ENCODE results near the gene CMIP.
"Not testable (repeated sequence)": the region's sequence is repeated elsewhere in the genome, so short reads cannot be mapped to it uniquely, and the experiment has no call there.

The CMIP gene

DNA sequence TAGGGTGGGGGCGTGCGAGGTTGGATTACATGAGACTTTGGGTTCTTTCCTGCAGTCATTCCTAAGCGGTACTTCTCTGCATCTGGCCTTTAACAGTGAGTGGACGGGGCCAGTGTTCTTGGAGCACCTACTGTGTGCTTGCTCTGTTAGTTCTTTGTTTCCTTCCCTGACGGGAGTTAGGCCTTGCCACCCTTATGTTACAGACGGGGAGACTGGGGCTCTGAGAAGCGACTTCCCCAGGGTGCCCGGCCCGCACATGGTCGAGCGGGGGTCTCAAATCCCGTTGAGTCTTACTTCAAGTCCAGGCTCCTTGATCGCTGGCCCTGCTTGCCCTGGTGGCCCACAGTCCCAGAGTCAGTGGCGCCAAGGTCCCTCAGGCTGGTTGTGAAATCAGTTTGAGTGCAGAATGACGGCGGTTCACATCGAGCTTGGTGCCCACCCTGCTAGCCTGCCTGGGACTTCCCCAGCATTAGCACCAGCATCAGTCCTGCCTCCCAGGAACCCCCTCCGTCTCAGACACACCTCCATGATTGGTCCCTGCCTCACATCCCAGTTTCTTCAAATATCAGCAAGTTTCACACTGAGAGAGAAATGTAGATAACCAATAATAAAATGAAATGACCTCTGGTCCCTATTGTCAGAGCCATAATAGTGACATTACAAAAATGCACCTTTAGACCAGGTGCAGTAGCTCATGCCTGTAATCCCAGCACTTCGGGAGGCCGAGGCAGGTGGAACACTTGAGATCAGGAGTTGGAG lies 128.0 kb downstream of the CMIP start:
- DNase-seq: no peak

DNA sequence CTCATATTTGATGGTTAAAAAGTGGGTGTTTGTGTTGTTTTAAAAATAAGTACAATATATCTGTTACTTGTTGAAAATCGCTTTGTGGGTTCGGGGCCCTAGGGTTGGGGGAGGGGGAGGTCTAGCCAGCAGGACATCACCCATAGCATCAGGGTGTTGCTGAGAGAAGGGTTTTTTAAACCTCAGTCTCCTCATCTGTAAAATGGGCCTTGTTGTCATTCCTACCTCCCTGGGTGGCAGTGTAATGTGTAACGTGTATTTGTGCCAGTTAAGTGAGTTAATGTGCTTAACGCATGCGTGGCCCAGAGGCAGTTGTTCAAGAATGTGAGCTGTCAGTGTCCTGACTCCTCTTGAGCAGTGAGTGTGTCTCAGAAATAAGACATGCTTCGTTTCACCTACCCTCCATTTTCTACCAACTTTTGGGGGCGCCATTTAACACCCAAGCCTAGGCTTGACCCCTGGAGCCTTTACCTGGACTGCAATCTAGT lies 129.0 kb downstream of the CMIP start:
- no peak for DNase-seq

DNA sequence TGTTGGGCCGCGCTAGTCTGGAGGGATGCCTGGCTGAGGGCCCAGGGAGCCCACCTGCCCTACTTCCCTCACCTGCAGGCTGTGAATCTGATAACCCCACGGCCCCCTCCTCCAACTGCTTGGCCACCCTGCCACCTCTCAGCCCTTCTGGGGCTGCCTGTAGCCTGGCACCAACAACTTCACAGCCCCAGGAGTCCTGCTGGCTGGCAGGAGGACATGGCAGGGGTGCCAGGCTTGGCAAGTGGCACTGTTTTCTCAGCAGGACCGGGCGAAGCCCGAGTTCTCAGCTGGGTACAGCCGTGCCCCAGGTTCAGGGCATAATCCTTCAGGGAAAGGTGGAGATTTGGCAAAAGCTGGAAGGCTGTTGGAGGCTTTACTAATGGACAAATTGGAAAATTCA lies 129.6 kb downstream of the CMIP start:
- DNase-seq: no peak

DNA sequence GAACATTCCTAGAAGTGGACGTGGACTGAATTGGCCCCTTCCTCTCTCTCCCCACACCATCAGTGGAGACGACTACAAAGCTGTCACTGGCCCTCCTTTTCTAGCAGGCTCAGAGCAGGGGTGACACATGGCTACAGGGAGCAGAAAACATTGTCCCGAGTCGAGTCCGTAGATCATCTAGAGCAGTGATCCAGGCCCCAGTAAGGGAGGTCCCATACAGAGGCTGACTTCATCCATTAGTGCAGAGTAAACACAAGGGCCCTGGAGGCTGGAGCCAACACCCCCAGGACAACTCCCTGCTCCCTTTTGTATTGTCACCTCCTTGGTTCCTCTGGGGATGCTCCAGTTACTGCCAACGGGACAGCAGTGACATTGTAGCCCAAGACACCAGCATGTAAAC lies 130.7 kb downstream of the CMIP start:
- DNase-seq: no peak

DNA sequence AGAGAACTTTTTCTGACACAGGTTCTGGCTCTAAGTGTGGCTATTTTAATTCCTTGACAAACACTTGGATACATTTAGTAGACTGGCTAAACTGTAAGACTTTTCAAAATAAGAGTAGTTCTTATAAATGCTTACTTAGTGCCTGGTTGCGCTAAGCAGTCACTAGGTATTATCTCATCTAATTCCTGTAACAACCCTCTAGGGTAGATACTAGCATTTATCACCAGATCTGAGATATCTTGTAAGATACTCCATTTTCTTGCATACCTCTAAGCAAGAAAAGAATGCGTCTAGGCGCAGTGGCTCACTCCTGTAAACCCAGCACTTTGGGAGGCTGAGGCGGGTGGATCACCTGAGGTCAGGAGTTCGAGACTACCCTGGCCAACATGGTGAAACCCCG lies 131.2 kb downstream of the CMIP start:
- no peak for DNase-seq

DNA sequence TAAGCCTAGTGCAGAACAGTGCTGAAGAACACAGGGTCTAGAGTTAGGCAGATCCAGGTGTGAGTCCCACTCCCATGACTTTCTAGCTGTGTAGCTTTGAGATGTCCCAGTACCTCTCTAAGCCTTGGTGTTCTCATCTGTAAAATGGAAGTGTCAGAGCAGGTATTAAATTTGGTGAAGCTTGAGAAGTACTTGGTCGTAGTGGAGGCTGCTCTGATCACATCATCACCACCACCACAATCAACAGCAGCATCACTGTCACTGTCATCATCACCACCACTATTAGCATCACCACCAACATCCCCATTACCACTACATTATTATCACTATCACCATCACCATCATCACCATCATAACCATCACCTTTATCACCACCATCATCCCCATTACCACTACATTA lies 132.1 kb downstream of the CMIP start:
- no peak for DNase-seq

DNA sequence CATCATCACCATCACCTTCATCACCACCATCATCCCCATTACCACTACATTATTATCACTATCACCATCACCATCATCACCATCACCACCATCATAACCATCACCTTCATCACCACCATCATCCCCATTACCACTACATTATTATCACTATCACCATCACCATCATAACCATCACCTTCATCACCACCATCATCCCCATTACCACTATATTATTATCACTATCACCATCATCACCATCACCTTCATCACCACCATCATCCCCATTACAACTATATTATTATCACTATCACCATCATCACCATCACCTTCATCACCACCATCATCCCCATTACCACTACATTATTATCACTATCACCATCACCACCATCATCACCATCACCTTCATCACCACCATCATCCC lies 132.7 kb downstream of the CMIP start:
- DNase-seq: not testable (repeated sequence)

DNA sequence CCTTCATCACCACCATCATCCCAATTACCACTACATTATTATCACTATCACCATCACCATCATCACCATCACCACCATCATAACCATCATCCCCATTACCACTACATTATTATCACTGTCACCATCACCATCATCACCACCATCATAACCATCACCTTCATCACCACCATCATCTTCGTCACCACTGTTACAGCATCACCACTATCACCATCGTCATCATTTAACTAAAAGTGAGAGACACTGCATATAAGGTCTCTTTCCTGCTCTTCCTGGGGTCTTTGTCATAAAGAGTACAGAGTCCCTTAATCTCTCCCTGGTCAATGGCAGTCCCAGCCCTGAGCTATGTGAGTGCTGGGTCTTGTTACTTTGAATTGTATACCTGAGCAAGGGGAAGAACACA lies 133.5 kb downstream of the CMIP start:
- DNase-seq: no peak

DNA sequence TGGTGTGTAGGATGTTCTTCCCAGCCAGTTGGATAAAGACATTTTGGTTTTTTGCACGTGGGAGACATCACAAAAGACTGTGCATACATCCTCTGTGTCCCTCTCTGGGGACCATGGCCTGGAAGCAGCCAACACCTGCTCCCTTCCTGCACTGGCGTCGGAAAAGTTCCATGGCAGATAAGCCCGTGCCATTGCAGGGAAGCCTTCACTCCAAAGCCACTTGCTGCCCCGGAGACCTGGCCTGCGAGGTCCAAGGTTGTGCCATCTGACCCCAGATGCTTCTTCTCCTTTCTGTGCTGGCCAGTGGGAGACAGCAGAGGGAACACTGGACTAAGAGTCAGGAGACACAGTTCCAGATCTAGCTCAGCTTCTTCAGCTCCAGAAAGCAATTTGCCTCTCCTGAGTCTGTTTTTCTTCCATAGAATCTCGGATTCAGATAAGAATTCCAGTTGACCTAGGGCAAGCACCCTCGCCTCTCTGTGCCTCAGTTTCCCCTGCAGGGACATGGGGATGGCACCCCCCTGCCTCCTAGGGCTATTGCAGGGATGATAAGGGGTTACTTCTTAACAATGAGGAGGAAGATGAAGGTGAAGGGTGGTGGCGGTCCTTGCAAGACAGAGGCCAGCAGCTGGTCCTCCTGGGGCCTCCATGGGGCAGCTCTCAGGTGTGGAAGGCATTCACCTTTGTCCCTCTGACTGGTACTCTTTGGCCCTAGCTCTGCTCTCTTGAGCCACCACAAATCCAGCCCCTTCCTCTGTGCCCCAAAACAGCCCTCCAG lies 134.2 kb downstream of the CMIP start:
- DNase-seq: no peak

DNA sequence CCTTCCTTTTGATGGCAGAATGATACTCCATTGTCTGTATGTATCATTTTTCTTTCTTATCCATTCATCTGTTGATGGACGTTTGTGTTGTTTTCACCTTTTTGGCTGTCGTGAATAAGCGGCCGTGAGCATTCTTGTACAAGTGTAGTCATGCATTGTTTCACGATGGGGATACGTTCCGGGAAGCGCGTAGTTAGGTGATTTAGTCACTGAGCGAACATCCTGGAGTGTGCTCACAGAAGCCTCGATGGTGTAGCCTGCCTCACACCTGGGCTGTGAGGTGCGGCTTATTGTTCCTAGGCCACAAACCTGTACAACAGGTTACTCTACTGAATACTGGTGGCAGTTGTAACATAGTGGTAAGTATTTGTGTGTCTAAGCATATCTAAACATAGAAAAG lies 136.5 kb downstream of the CMIP start:
- no peak for DNase-seq

DNA sequence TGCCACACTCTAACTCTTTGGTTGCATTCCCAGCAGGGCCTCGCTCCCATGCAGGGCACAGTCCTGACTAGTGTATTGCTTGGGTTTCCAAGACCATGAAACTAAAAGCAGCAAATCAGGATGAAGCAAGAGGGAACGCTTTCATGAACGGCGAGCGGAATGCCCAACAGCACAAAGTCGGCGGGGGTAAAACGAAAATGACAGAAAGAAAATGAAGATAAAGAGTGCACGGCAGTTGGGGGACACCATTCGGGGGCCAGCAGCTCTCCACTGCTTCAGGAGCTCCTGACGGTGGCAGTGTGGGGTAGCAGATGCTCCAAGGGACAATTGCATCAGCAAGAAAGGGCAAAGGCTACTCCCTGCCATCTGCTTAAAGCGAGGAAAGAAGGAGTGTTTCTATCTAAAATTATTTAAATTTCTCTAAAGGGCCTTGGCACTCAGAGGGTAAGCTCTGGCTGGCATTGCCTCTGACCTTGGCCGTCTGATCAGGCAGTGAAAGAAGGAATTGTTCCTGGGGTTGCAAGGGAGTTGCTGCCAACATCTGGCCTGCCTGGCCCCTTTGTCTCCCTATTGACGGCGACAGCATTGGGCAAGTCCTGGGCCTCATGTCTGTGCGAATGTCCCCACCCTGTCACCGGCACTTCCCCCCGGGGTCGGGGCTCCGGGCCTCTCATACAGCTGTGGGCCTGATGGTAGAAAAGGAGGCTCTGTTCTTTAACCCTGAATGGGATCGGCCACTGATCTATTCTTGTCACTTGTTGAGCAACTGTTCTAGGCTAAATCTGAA lies 138.2 kb downstream of the CMIP start:
- no peak for DNase-seq

DNA sequence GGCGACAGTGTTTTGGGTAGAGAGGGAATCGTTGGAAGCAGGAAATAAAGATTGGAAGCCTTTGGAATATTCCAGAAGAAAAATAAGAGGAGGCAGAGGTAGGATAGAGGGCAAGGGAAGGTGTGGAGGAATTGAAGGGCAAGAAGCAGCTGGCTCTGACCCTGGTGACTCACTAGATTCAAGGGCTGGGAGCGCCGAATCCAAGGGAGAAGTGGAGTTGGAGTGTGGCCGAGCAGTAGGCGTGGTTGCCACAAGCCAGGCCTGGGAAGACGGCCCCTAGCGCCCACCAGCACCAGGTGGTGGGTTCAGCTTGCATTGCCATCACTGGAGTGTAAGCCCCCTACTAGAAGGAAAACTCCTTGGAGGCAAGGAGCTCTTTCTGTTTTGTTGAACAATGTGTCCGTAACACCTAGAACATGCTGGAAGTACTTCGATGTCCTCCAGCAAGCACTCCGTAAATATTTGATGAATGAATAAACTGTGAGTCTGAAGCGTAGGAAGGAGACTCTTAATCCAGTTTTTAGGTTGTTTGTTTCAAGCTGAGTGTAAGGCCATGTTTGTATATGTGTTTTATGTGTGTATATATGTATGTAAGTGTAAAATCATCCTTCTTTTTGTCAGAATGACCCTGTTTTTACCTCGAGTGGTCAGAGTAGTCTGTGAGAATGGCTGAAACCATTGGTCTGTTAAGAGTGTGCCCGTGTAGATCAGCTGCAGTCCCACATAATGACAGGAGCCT lies 139.5 kb downstream of the CMIP start:
- DNase-seq: no peak

DNA sequence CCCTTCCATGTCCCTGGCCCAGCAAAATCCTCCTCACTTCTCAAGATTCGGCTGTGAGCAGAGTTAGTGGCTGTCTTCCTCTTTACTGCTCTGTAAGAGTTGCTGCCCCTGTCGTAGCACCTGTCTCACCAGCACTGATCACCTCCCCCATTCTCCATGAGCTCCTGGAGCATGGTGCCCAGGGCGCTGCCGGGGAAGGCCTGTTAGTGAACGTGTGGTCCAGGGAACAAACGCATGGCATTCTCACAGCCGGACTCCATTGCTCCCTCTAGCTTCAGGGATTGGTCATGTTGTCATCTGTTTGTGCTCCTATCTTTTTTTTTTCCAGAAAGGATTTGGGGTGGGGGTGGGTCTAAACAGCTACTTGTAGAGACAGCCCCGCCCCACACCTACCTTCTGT lies 141.2 kb downstream of the CMIP start:
- peak; percentile 15 for DNase-seq

DNA sequence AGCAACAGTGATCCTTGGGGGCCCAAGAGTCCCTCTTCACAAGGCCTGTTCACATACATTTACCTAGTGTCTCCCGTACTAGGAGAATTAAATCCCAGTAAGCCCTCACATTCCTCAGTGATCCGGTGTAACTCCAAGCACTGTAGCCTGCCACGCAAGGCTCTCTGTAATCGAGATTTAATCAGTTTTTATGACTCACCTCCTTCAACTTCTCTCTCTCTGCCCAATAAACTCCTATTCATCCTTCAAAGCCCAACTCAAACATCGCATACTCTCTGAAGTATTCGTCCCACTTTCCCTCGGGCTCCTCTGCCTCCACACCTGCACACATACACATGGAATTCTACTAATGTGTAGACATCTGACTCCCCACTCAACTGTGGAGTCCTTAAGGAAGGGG lies 141.8 kb downstream of the CMIP start:
- no peak for DNase-seq

DNA sequence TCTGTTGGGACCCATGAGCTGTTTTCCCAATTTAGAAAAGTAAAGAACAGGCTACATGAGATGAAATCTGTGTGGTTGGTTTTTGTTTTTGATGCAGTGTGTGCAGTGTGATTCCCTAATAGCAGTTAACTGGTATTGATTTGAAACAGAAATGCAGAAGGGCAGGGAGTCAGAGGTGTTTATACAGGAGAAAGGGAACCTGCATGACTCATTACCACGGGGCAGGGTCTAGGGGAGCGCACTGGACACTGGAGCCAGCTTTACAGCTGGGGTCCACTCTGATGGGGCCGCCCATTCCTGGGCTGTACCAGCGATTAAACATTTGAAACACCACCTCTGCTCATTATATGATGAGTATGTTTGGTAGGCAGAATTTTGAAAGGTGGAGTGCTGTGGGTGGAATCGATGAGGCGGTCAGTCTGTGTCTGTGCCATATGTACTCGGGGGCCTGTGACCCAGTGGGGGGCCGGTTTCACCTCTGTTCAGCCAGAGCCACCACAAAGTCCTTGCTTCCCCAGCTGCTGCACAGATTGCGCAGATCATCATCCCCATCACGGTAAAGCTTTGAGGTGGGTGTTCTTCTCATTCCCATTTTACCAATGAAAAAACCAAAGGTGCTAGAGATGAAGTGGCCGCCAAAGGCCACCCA lies 142.5 kb downstream of the CMIP start:
- DNase-seq: no peak

DNA sequence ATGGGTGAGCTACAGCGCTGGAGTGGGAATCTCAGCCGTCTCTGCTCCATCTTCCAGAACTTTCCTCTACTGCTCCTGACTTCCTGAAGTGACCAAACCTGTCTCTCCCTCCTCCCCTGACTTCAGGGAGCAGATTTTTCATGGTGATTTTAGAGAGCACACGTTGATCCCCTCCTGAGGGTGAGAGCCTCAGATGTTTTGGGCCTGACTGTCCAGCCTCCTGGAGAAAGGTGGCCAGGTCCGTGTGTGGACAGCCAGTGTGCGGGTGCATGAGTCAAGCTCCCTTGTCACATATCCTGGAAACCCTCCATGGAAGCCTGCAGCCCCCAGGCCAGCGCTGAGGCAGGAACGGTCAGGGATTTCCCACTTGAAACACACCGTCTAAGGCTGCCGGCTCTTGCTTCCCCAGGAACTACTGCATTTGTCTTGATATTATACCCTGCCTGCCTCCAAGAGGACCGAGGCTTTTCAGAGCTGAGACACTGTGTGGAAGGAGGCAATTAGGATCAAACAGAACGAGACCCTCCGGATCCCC lies 143.1 kb downstream of the CMIP start:
- DNase-seq: no peak

DNA sequence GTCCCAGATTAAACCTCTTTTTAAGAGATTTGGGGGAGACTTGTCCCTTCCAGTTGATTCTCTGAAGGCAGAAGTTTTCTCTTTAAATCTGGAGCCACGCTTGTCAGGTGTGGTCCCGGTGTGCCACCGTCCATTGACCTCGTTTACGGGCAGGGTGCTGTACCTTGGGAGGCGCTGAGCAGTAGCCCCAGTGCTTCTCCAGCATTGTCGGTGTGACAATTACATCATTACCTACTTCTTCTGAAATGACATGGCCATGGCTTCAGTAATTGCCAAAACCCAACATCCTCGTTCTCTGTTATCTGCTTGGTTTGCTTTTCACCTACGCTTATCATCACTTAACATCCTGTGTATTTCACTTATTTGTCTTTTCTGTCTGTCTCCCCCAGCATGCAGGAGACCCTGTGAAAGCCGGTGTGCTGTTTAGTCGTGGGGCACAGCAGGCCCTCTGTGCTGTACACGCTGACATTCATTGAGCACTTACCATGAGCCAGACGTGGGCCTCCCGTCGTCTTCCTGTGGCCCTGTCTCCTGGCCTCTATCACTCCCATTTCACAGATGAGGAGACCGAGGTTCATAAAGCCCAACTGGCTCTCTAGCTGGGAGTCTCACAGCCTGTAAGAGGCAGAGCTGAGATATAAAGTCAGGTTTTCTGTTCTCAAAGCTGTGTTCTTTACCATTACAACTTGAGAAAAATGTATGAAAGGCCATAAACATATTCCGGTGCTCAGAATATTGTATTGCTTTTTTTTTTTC lies 143.9 kb downstream of the CMIP start:
- DNase-seq: no peak

DNA sequence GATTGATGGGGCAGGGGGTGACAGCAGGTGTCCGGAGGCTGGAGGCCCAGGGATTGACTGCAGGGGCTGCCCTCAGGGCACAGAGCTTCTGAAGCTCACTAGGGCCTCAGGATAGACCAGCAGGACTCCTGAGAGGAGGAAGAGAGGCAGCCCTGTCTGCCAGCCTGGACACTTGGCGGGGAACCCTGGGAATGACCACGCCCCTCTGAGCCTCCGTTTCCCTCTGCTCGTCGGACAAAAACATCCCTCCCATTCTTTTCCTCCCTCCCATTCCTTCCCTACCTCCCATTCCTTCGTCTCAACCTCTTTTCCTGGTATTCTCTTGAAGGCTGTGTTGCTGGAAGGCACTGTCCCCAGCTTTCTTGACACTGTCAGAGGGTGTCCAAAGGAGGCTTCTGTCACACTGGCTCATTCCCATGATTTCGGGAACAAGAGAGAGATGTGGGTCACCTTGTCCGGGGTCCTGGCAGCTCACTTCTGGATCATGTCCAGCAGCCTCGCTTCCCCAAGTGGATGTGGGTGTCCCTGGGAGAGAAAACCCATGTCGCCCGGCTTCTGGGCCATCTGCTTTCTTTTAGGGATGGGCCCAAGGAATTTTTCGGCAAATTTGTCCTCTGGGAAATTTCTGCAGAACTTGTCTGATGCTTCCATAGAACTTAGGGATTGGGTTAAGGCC lies 145.5 kb downstream of the CMIP start:
- DNase-seq: no peak

DNA sequence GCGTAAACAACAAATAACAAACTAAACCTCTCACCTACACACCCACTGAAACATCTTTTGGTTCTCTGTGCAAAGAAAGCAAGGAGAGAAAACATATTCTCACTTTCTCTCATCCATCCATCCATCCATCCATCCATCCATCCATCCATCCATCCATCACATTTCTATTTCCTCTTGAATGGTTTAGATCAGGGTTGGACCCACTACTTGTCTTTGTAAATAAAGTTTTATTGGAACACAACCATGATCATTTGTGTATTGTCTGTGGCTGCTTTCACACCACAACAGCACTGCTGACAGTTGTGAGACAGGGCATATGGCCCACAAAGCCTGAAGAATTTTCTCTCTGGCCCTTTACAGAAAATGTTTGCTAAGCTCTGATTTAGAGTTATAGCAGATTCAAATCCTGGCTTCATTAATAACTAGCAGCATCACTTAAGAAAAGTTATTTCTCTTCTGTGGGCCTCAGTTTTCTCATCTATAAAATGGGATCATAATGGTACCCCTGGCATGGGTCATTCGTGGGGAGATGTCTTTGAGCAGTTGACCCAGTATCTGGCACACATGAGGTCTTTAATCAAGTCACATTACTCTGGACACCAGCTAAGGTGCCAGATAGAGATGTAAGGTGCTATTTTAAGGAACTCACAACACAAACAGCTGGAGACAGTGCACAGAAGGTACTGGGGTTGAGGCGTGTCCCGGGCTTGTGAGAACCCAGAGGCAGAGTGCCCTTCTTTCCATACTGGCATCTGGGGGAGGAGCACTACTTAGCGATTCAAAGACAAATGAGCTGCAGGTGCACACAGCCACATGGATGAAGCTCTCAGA lies 146.3 kb downstream of the CMIP start:
- DNase-seq: peak; percentile 48

DNA sequence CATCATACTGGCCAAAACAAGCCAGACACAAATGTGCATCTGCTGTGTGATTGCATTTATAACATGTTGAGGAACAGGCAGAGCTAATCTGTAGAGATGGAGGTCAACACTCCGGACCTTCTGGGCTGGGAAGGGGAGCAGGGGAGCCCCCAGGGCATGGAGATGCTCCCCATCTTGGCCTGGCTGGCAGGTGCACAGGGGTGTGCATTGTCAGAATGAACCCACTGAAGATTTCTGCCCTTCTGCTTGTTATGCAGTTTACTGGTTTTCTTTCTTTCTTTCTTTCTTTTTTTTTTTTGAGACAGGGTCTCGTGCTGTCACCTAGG lies 146.9 kb downstream of the CMIP start:
- DNase-seq: no peak
